ENCODE data around the gene FOXN3. TPM values are rescaled to one million over a fixed set of nuclear protein-coding genes. Genes with fewer than 3 reads are reported as not detected.

FOXN3 gene
- total RNA-seq, 1 donor from 2014 or later, result 31.8 TPM

DNA sequence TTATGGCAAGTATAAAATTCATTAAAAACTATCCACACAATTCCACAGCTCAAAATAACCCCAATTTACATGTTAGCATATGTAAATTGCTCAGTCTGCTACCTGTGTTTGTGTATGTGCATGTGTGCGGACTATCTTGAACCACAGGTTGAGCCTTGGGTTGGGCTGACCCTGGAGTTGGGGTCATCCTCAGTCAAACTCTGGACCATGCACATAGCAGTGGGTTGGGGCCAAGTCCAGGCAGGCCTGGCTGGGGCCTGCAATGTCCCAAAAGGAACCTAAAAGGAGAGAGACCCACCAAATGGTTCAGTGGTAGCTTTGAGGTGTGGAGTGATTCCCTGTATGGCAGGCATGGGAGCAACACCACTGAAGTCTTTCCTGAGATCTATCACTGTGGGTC lies 156.1 kb downstream of the FOXN3 start:
- H3K9me3 ChIP-seq (ENCODE audit: control insufficient read depth in 3 of 3, low read length in 3 of 3), result no peaks in the 10 kb centered on the region
- no peak overlapping the region for H3K9ac ChIP-seq (ENCODE audit: low read depth in 1 of 3, low read length in 3 of 3)
- peaks cover 0 to 2% (median 0%) of the 10 kb centered on the region in 3 donors for H3K36me3 ChIP-seq (ENCODE audit: control insufficient read depth in 3 of 3, insufficient read depth in 3 of 3, low read length in 3 of 3)
- no peaks in the 10 kb centered on the region for H3K27me3 ChIP-seq (ENCODE audit: control insufficient read depth in 3 of 3, insufficient read depth in 3 of 3, low read length in 3 of 3)
- no peak overlapping the region for H3K27ac ChIP-seq (ENCODE audit: low read depth, low read length)
- H3K4me3 ChIP-seq (ENCODE audit: low read length in 3 of 3), result no peak overlapping the region
- peaks cover 16 to 25% (median 20%) of the 10 kb centered on the region in 3 donors for H3K4me1 ChIP-seq (ENCODE audit: control insufficient read depth in 3 of 3, insufficient read depth in 3 of 3, low read length in 3 of 3)

DNA sequence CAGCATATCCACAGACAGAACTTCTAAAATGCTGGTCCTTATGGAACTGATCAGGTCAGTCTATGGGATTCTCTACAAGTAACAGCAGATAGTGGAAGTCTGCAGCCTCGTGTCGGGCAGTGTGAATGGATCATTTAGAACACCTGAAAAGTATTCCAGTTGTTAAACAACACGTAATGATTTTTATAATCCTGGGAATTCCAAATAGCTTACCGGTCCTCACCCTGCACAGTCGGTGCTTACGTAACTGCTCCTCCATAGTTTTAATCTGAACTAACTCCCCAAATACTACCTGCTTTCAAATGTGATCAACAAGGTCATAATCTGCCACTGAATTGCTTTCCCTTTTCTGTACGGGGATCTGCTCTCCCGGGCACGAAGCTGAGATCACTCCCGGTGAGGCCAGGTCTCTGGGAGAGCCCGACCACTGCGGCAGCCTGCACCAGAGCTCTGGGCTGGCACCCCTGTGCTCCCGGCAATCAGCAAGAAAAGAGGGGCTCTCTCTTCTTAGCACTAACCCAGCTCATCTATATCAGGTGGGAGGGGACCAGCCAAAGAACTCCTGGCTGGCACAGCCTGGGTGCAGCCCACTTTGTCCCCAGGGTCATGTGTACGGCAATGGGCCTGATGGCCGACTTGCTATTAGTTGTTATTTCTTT lies 157.0 kb downstream of the FOXN3 start:
- Histone ChIP-seq H3K4me1 (ENCODE audit: control insufficient read depth in 3 of 3, insufficient read depth in 3 of 3, low read length in 3 of 3) (peaks cover 16 to 24% (median 20%) of the 10 kb centered on the region in 3 donors), H3K27ac (ENCODE audit: low read depth, low read length) (no peak overlapping the region), H3K4me3 (ENCODE audit: low read length in 3 of 3) (no peak overlapping the region)

DNA sequence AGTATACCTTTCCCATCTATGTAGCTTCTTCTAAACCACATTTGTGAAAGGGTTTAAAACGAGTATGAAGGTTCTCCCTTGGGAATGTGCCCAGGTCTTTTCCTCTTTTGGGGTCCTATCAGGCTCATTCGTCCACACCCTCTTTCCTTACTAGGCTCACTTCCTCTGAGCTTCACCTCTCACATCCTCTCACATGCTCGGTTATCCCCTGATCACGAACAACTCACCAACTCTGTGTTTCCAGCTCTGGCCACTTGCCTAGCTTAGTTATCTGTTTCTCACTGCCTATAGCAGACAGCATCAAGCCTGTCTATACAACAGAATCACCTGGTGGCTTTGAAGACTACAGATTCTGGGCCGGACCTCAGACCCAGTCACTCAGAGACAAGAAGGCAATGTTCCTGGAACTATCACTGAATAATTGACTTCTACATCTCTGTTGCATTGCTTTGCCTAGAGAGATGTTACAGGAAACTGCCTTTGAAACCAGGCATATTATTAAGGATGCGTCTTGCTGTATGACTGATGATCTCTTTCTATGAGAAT lies 158.2 kb downstream of the FOXN3 start:
- Histone ChIP-seq H3K27ac (ENCODE audit: low read depth, low read length) (no peak overlapping the region), H3K27me3 (ENCODE audit: control insufficient read depth in 3 of 3, insufficient read depth in 3 of 3, low read length in 3 of 3) (no peaks in the 10 kb centered on the region), H3K4me3 (ENCODE audit: low read length in 3 of 3) (no peak overlapping the region), H3K9ac (ENCODE audit: low read depth in 1 of 3, low read length in 3 of 3) (no peak overlapping the region), H3K4me1 (ENCODE audit: control insufficient read depth in 3 of 3, insufficient read depth in 3 of 3, low read length in 3 of 3) (peaks cover 25 to 29% (median 28%) of the 10 kb centered on the region in 3 donors), H3K9me3 (ENCODE audit: control insufficient read depth in 3 of 3, low read length in 3 of 3) (no peaks in the 10 kb centered on the region), H3K36me3 (ENCODE audit: control insufficient read depth in 3 of 3, insufficient read depth in 3 of 3, low read length in 3 of 3) (peaks cover 0 to 2% (median 0%) of the 10 kb centered on the region in 3 donors)

More for the DNA sequence above, 157.0 kb downstream of the FOXN3 start:
- H3K36me3 ChIP-seq (ENCODE audit: control insufficient read depth in 3 of 3, insufficient read depth in 3 of 3, low read length in 3 of 3), result peaks cover 0 to 2% (median 0%) of the 10 kb centered on the region in 3 donors
- H3K9me3 ChIP-seq (ENCODE audit: control insufficient read depth in 3 of 3, low read length in 3 of 3), result no peaks in the 10 kb centered on the region
- H3K27me3 ChIP-seq (ENCODE audit: control insufficient read depth in 3 of 3, insufficient read depth in 3 of 3, low read length in 3 of 3), result no peaks in the 10 kb centered on the region
- H3K9ac ChIP-seq (ENCODE audit: low read depth in 1 of 3, low read length in 3 of 3), result no peak overlapping the region

DNA sequence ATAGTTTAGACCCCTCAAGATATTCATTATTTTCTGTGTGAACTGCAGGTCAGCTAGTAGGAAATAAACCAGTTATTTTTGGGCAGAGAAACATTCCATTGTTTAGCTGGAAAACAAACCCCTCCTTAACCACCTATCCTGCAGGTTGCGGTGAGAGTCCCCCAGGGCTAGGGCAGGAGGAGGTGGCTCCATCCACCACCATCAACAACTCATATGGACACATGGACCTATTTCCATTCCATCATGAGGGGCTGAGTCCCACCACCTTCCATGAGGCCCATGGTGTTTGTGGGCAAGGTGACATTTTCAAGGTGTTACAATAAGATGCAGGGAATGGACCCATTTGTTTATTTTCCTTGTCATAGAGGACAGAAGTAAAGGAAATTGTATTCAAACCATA lies 160.1 kb downstream of the FOXN3 start:
- Histone ChIP-seq H3K4me3 (ENCODE audit: low read length in 3 of 3) (no peak overlapping the region), H3K27ac (ENCODE audit: low read depth, low read length) (no peak overlapping the region), H3K4me1 (ENCODE audit: control insufficient read depth in 3 of 3, insufficient read depth in 3 of 3, low read length in 3 of 3) (peaks cover 25 to 35% (median 33%) of the 10 kb centered on the region in 3 donors), H3K27me3 (ENCODE audit: control insufficient read depth in 3 of 3, insufficient read depth in 3 of 3, low read length in 3 of 3) (no peaks in the 10 kb centered on the region), H3K9ac (ENCODE audit: low read depth in 1 of 3, low read length in 3 of 3) (no peak overlapping the region), H3K36me3 (ENCODE audit: control insufficient read depth in 3 of 3, insufficient read depth in 3 of 3, low read length in 3 of 3) (no peaks in the 10 kb centered on the region), H3K9me3 (ENCODE audit: control insufficient read depth in 3 of 3, low read length in 3 of 3) (no peaks in the 10 kb centered on the region)

DNA sequence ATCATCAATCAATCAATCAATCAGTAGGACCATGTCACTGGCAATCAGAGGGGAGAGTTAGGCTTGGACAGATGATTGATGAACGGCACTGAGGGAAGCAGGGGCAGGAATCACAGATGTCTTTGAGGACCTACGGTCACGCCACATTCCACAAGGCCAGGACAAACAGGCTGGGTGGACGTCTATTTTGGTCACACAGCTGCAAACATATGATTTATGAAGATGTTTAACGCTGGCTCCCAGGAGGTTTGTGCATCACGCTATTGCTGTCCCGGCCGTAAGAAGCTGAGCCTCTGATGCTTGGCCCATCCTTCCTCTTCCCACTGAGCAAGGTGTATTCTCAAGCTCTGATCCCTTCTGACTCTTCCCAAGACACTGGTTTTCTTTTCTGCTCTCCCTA lies 160.8 kb downstream of the FOXN3 start:
- peak overlapping the region in 1 of 3 donors; percentile 17 for H3K4me3 ChIP-seq (ENCODE audit: low read length in 3 of 3)
- H3K4me1 ChIP-seq (ENCODE audit: control insufficient read depth in 3 of 3, insufficient read depth in 3 of 3, low read length in 3 of 3), result peaks cover 25 to 35% (median 33%) of the 10 kb centered on the region in 3 donors
- H3K9me3 ChIP-seq (ENCODE audit: control insufficient read depth in 3 of 3, low read length in 3 of 3), result no peaks in the 10 kb centered on the region
- H3K36me3 ChIP-seq (ENCODE audit: control insufficient read depth in 3 of 3, insufficient read depth in 3 of 3, low read length in 3 of 3), result no peaks in the 10 kb centered on the region
- peak overlapping the region in 1 of 3 donors; percentile 1 for H3K9ac ChIP-seq (ENCODE audit: low read depth in 1 of 3, low read length in 3 of 3)
- H3K27ac ChIP-seq (ENCODE audit: low read depth, low read length), result peak overlapping the region; percentile 66
- no peaks in the 10 kb centered on the region for H3K27me3 ChIP-seq (ENCODE audit: control insufficient read depth in 3 of 3, insufficient read depth in 3 of 3, low read length in 3 of 3)

DNA sequence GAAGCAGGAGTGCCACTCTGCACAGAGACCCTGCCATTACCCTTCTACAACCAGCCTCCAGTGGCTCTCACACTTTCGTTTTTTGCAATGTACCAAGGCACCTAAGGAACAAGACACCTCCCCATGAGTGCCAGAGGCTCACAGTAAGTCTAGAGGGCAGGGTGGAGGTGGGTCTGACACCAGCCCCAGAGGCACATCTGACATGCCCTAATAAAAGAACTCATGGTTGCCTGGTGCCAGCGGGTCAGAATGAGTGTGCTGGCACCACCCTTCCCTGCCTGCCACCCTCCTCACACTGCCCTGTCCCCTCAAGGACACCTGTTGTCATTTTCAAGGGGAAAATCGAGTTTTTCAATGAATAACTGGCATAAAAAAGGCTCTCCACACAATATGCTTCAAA lies 161.2 kb downstream of the FOXN3 start:
- H3K4me1 ChIP-seq (ENCODE audit: control insufficient read depth in 3 of 3, insufficient read depth in 3 of 3, low read length in 3 of 3), result peaks cover 25 to 35% (median 33%) of the 10 kb centered on the region in 3 donors
- H3K27me3 ChIP-seq (ENCODE audit: control insufficient read depth in 3 of 3, insufficient read depth in 3 of 3, low read length in 3 of 3), result no peaks in the 10 kb centered on the region
- peak overlapping the region; percentile 66 for H3K27ac ChIP-seq (ENCODE audit: low read depth, low read length)
- peak overlapping the region in 1 of 3 donors; percentile 1 for H3K9ac ChIP-seq (ENCODE audit: low read depth in 1 of 3, low read length in 3 of 3)
- peak overlapping the region in 2 of 3 donors; percentile 17 to 37 for H3K4me3 ChIP-seq (ENCODE audit: low read length in 3 of 3)
- H3K36me3 ChIP-seq (ENCODE audit: control insufficient read depth in 3 of 3, insufficient read depth in 3 of 3, low read length in 3 of 3), result no peaks in the 10 kb centered on the region
- no peaks in the 10 kb centered on the region for H3K9me3 ChIP-seq (ENCODE audit: control insufficient read depth in 3 of 3, low read length in 3 of 3)

DNA sequence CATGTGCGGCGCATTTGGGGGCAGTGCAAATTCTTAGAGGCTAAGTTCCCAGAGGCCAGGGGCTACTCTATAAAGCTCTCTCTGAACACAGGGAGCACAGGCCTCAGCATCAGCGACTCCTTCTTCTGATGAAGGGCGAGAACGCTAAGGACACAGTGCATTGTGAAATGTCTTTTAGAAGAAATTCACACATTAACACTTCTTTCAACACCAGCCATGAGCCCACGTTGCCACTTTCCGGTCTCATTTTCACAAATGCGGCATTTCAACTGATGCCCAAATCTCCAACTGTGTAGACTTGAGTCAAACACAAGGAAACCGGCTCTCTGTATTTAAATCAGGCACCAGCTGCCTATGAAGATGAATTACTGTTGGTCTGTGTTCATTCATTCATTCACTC lies 162.0 kb downstream of the FOXN3 start:
- Histone ChIP-seq H3K27ac (ENCODE audit: low read depth, low read length) (no peak overlapping the region), H3K4me1 (ENCODE audit: control insufficient read depth in 3 of 3, insufficient read depth in 3 of 3, low read length in 3 of 3) (peaks cover 25 to 35% (median 33%) of the 10 kb centered on the region in 3 donors), H3K4me3 (ENCODE audit: low read length in 3 of 3) (no peak overlapping the region), H3K27me3 (ENCODE audit: control insufficient read depth in 3 of 3, insufficient read depth in 3 of 3, low read length in 3 of 3) (no peaks in the 10 kb centered on the region), H3K9ac (ENCODE audit: low read depth in 1 of 3, low read length in 3 of 3) (no peak overlapping the region), H3K9me3 (ENCODE audit: control insufficient read depth in 3 of 3, low read length in 3 of 3) (no peaks in the 10 kb centered on the region), H3K36me3 (ENCODE audit: control insufficient read depth in 3 of 3, insufficient read depth in 3 of 3, low read length in 3 of 3) (no peaks in the 10 kb centered on the region)

DNA sequence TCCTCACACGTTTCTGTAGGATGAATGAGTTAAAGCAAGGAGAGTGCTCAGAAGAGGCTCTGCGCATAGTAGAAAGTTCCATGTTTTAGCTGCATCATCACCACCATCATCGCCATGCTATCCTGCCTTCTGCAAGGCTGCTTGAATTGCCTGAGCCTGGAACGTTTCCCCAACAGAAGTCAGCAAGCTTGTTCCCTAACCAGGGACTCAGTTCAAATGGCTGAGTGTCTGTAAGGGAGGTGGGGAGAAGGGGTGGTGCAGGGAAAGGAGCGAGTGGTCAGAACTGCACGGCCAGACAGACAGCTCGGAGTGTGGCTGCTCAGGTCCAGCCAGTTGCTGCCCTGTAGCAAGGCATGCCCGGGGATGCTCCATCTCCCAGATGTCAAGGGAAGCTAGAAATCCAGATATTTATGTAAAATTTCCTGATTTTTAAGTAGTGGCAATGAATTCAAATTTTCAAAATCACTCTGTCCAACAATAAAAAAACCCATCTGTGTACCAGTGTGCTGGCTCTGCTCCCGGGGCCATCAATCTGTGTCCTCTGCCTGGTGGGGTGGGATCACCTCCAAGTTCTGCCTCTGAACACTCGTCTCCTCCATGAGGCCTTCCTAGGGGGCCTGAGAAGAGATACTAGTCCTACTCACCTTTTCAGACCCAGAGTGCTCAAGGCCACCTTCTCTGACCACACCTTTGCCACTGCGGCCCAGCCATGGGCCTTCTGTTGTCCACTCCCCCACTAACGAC lies 162.7 kb downstream of the FOXN3 start:
- Histone ChIP-seq H3K9me3 (ENCODE audit: control insufficient read depth in 3 of 3, low read length in 3 of 3) (no peaks in the 10 kb centered on the region), H3K27ac (ENCODE audit: low read depth, low read length) (no peak overlapping the region), H3K27me3 (ENCODE audit: control insufficient read depth in 3 of 3, insufficient read depth in 3 of 3, low read length in 3 of 3) (no peaks in the 10 kb centered on the region), H3K36me3 (ENCODE audit: control insufficient read depth in 3 of 3, insufficient read depth in 3 of 3, low read length in 3 of 3) (no peaks in the 10 kb centered on the region), H3K4me3 (ENCODE audit: low read length in 3 of 3) (no peak overlapping the region), H3K4me1 (ENCODE audit: control insufficient read depth in 3 of 3, insufficient read depth in 3 of 3, low read length in 3 of 3) (peaks cover 29 to 36% (median 36%) of the 10 kb centered on the region in 3 donors), H3K9ac (ENCODE audit: low read depth in 1 of 3, low read length in 3 of 3) (no peak overlapping the region)

DNA sequence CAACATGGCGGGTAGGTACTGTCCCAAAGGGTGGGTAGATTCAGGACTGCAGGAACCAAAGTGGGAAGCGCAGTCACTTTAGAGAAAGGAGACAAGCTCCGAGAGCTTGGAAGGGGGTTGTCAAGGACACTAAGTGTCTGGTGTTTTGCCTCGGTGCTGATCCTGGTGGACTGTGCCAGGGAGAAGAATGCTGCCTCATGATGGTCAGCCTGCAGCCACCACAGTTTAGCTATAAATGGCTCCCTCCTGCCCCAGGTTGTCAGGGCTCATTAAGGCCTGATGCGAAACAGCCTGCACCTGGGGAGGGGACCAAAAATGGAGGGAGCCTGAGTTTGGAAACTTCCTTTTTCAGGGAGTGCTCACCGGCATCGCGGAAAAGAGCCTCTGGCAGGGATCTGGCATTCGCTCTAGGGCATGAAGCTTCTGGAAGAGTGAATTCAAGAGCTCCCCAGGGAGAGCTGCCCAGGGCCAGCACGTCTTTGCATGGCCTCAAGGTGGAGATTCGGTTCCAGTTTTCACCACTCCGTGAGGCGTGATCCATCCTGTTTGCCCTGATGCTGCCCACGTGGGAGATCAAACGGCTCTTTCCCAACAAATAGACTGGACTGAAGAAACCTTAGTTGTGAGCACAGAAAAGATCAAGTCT lies 164.0 kb downstream of the FOXN3 start:
- no peaks in the 10 kb centered on the region for H3K36me3 ChIP-seq (ENCODE audit: control insufficient read depth in 3 of 3, insufficient read depth in 3 of 3, low read length in 3 of 3)
- peaks cover 33 to 43% (median 41%) of the 10 kb centered on the region in 3 donors for H3K4me1 ChIP-seq (ENCODE audit: control insufficient read depth in 3 of 3, insufficient read depth in 3 of 3, low read length in 3 of 3)
- H3K9ac ChIP-seq (ENCODE audit: low read depth in 1 of 3, low read length in 3 of 3), result no peak overlapping the region
- H3K27ac ChIP-seq (ENCODE audit: low read depth, low read length), result no peak overlapping the region
- H3K9me3 ChIP-seq (ENCODE audit: control insufficient read depth in 3 of 3, low read length in 3 of 3), result no peaks in the 10 kb centered on the region
- H3K27me3 ChIP-seq (ENCODE audit: control insufficient read depth in 3 of 3, insufficient read depth in 3 of 3, low read length in 3 of 3), result no peaks in the 10 kb centered on the region
- H3K4me3 ChIP-seq (ENCODE audit: low read length in 3 of 3), result no peak overlapping the region
